Measurements from ENCODE around the gene TMEM200C. TPM values are rescaled to one million over a fixed set of nuclear protein-coding genes. Genes with fewer than 3 reads are reported as not detected.

The TMEM200C gene
- total RNA-seq (2022) (not detected in 2 replicates), Bru-seq, nascent RNA (not detected), BruChase-seq, experiment 1, labeled RNA remaining after a 6-hour chase (not detected), BruChase-seq, experiment 2, labeled RNA remaining after a 2-hour chase (not detected)
- long read RNA-seq: 0 reads

- CTCF ChIA-PET: no interaction called here
- Mint-ChIP-seq H3K27ac (ENCODE audit: unreplicated experiment) (no peak within 1 kb of the TSS), H3K4me1 (ENCODE audit: low read depth, unreplicated experiment) (peaks cover 7% of the 10 kb centered on the region), H3K9me3 (ENCODE audit: low read depth, unreplicated experiment) (no peaks in the 10 kb centered on the region), H3K27me3 (ENCODE audit: unreplicated experiment) (peaks cover 15% of the 10 kb centered on the region), H3K36me3 (ENCODE audit: insufficient read depth, unreplicated experiment) (no peaks in the 10 kb centered on the region), H3K4me3 (ENCODE audit: low read depth, unreplicated experiment) (no peak within 1 kb of the TSS)
- intact Hi-C loops (cut with micrococcal nuclease; ENCODE audit: unreplicated experiment): no loop called here
- TF ChIP-seq CTCF (IDR thresholded peaks at IDR 0.05; ENCODE audit: unreplicated experiment): no peak
- BruUV-seq (replicated peaks): no TSS peak
- DNase-seq: no peak
These were observed at the start of gene TMEM200C for GRCh38 chr18:5895299-5895875. TMEM200C (minus strand) TSS chr18:5895522; CDS start chr18:5892063, 3,459 bp downstream.

- BruUV-seq (replicated peaks): no TSS peak
- CTCF ChIA-PET: no interaction called here
- H3K27ac Mint-ChIP-seq (ENCODE audit: unreplicated experiment): no peak overlapping the region
These were observed 49.1 kb upstream of the TMEM200C start for GRCh38 chr18:5944448-5944847.

GRCh38 chr18:5943514-5943913, 48.2 kb upstream of the TMEM200C start:
- TF ChIP-seq CTCF (IDR thresholded peaks at IDR 0.05; ENCODE audit: unreplicated experiment): no peak
- Mint-ChIP-seq H3K4me1 (ENCODE audit: low read depth, unreplicated experiment) (no peaks in the 10 kb centered on the region), H3K27ac (ENCODE audit: unreplicated experiment) (no peak overlapping the region), H3K27me3 (ENCODE audit: unreplicated experiment) (no peaks in the 10 kb centered on the region), H3K9me3 (ENCODE audit: low read depth, unreplicated experiment) (no peaks in the 10 kb centered on the region), H3K36me3 (ENCODE audit: insufficient read depth, unreplicated experiment) (no peaks in the 10 kb centered on the region), H3K4me3 (ENCODE audit: low read depth, unreplicated experiment) (no peak overlapping the region)
- CTCF ChIA-PET: no interaction called here
- no TSS peak for BruUV-seq (replicated peaks)
- no peak for DNase-seq
- intact Hi-C loops (cut with micrococcal nuclease; ENCODE audit: unreplicated experiment): no loop called here

More at GRCh38 chr18:5944448-5944847, 49.1 kb upstream of the TMEM200C start:
- no peak for TF ChIP-seq CTCF (IDR thresholded peaks at IDR 0.05; ENCODE audit: unreplicated experiment)
- no peaks in the 10 kb centered on the region for H3K36me3 Mint-ChIP-seq (ENCODE audit: insufficient read depth, unreplicated experiment)
- intact Hi-C loops (cut with micrococcal nuclease; ENCODE audit: unreplicated experiment): no loop called here
- H3K9me3 Mint-ChIP-seq (ENCODE audit: low read depth, unreplicated experiment): no peaks in the 10 kb centered on the region
- no peaks in the 10 kb centered on the region for H3K27me3 Mint-ChIP-seq (ENCODE audit: unreplicated experiment)
- no peak overlapping the region for H3K4me3 Mint-ChIP-seq (ENCODE audit: low read depth, unreplicated experiment)
- H3K4me1 Mint-ChIP-seq (ENCODE audit: low read depth, unreplicated experiment): no peaks in the 10 kb centered on the region
- no peak for DNase-seq

DNA sequence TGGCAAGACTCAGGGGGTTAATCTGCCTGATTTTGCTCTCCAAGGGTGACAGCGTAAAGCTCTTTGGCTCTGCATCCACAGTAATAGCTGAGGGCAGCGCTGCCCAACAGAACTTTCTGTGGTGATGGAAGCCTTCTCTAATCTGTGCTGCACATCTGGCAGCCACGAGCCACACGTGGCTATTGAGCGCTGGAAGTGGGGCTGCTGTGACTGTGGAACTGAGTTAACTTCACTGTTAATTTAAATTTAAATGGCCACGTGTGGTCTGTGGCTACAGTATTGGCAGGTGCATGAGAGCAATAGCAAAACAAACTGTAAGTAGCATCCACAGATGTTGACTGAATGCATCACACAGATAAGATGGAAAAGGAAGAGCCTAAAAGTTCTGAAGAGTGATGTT, 47.3 kb upstream of the TMEM200C start:
- H3K4me3 Mint-ChIP-seq (ENCODE audit: low read depth, unreplicated experiment): no peak overlapping the region
- H3K4me1 Mint-ChIP-seq (ENCODE audit: low read depth, unreplicated experiment): no peaks in the 10 kb centered on the region
- H3K27me3 Mint-ChIP-seq (ENCODE audit: unreplicated experiment): peaks cover 7% of the 10 kb centered on the region
- H3K9me3 Mint-ChIP-seq (ENCODE audit: low read depth, unreplicated experiment): no peaks in the 10 kb centered on the region
- H3K27ac Mint-ChIP-seq (ENCODE audit: unreplicated experiment): no peak overlapping the region
- BruUV-seq (replicated peaks): no TSS peak
- no peak for DNase-seq
- no peaks in the 10 kb centered on the region for H3K36me3 Mint-ChIP-seq (ENCODE audit: insufficient read depth, unreplicated experiment)
- CTCF ChIA-PET: no interaction called here
- intact Hi-C loops (cut with micrococcal nuclease; ENCODE audit: unreplicated experiment): no loop called here
- no peak for TF ChIP-seq CTCF (IDR thresholded peaks at IDR 0.05; ENCODE audit: unreplicated experiment)
